Right forelimb (tissue), 1 donor: ENCODE measurements around the gene PTGIS.

ENCODE experiments used
- DNase-seq: peaks from one replicate; pipeline ENCODE4 v3.0.0-alpha.2; 2018

The PTGIS gene

GRCh38 chr20:49485563-49485962 is 82.4 kb downstream of the PTGIS start:
- DNase-seq = no peak

- peak; percentile 89 for DNase-seq
Measured at GRCh38 chr20:49484180-49485140, 83.5 kb downstream of the PTGIS start.

- DNase-seq = no peak
Measured at GRCh38 chr20:49483696-49484123, 84.2 kb downstream of the PTGIS start.

GRCh38 chr20:49483018-49483695 is 84.8 kb downstream of the PTGIS start:
- DNase-seq = no peak

GRCh38 chr20:49482621-49483017 is 85.3 kb downstream of the PTGIS start, which contains the start of gene KCNB1:
Gene KCNB1, minus strand, starts transcription at chr20:49482668. Its CDS starts 188 bp downstream, at chr20:49482480.
- DNase-seq = peak; percentile 78

GRCh38 chr20:49482173-49482572 is 85.8 kb downstream of the PTGIS start:
- DNase-seq = no peak

GRCh38 chr20:49481116-49481515 is 86.8 kb downstream of the PTGIS start:
- no peak for DNase-seq

- no peak for DNase-seq
Measured at GRCh38 chr20:49480236-49480635, 87.7 kb downstream of the PTGIS start.

- DNase-seq = no peak
Measured at GRCh38 chr20:49479785-49480184, 88.2 kb downstream of the PTGIS start.

- no peak for DNase-seq
Measured at GRCh38 chr20:49478754-49479689, 88.9 kb downstream of the PTGIS start.

- DNase-seq = no peak
Measured at GRCh38 chr20:49478266-49478665, 89.7 kb downstream of the PTGIS start.

GRCh38 chr20:49477200-49477599 is 90.7 kb downstream of the PTGIS start:
- no peak for DNase-seq

GRCh38 chr20:49476016-49476355 is 92.0 kb downstream of the PTGIS start:
- no peak for DNase-seq

- no peak for DNase-seq
Measured at GRCh38 chr20:49475292-49476015, 92.5 kb downstream of the PTGIS start.

- DNase-seq = no peak
Measured at GRCh38 chr20:49471397-49471796, 96.5 kb downstream of the PTGIS start.

- DNase-seq = no peak
Measured at GRCh38 chr20:49470922-49471321, 97.0 kb downstream of the PTGIS start.

- DNase-seq = no peak
Measured at GRCh38 chr20:49469060-49469459, 98.9 kb downstream of the PTGIS start.

- DNase-seq = no peak
Measured at GRCh38 chr20:49468412-49468811, 99.5 kb downstream of the PTGIS start.

GRCh38 chr20:49466114-49466912 is 101.6 kb downstream of the PTGIS start:
- no peak for DNase-seq

- no peak for DNase-seq
Measured at GRCh38 chr20:49464556-49464955, 103.4 kb downstream of the PTGIS start.

- DNase-seq = no peak
Measured at GRCh38 chr20:49462626-49463025, 105.3 kb downstream of the PTGIS start.
